Right lobe of liver (tissue), 6 donors: Measurements from ENCODE around the gene RAP1GAP2. TPM values are rescaled to one million over a fixed set of nuclear protein-coding genes. Genes with fewer than 3 reads are reported as not detected.

Experiments used
- ATAC-seq, 4 donors: fragments of 200-7000 bp; cut with Tn5 transposase; one replicate each; pipeline ENCODE4 v1.9.1; 2020; ENCODE audit warnings: mild to moderate bottlenecking in 4 of 4, moderate library complexity in 4 of 4
- DNase-seq, 3 donors: peaks; one replicate each; pipeline ENCODE4 v3.0.0-alpha.2; 2020
- H3K27ac ChIP-seq, 3 donors: fragments of 200-600 bp; one replicate each; pipeline ENCODE4 v1.8.0; 2022
- H3K27me3 ChIP-seq, 2 donors: fragments of 200-600 bp; one replicate each; pipeline ENCODE4 v1.8.0; 2022
- H3K36me3 ChIP-seq, 4 donors: fragments of 200-600 bp; sonication (generic) in 1 of 4; one replicate each; pipeline versions ENCODE4 v1.5.1 to v1.8.0; 2017 to 2022; ENCODE audit warnings: control low read depth in 1 of 4
- H3K4me1 ChIP-seq, 4 donors: fragments of 200-600 bp; sonication (generic) in 1 of 4; one replicate each; pipeline versions ENCODE4 v1.5.1 to v1.8.0; 2017 to 2022; ENCODE audit warnings: control low read depth in 1 of 4
- H3K4me3 ChIP-seq, 3 donors: fragments of 200-600 bp; one replicate each; pipeline ENCODE4 v1.8.0; 2022
- H3K9me3 ChIP-seq, 4 donors: fragments of 200-600 bp; sonication (generic) in 1 of 4; one replicate each; pipeline versions ENCODE4 v1.5.1 to v1.8.0; 2017 to 2022; ENCODE audit warnings: control low read depth in 1 of 4
- CTCF ChIP-seq, 4 donors: fragments of 200-600 bp in 3 of 4; fragments of 450-650 bp in 1 of 4; IDR thresholded peaks; one replicate each; pipeline versions ENCODE4 v1.5.1 to v1.8.0; 2016 to 2022; ENCODE audit warnings: antibody characterized with exemption in 4 of 4, mild to moderate bottlenecking in 2 of 4
- POLR2A ChIP-seq: fragments of 450-650 bp; IDR thresholded peaks from one replicate; pipeline ENCODE4 v1.6.1; 2017; ENCODE audit warnings: antibody characterized with exemption, mild to moderate bottlenecking
- WGBS: methylation state at CpG from one replicate; pipeline ENCODE4 v1.1.6; 2018; ENCODE audit warnings: low coverage, low lambda C conversion rate; ENCODE audit not compliant: insufficient coverage; ENCODE audit errors: missing lambda C conversion rate; 5-methylcytosine and 5-hydroxymethylcytosine counted together
- intact Hi-C, 2 donors: fragments of 100-400 bp; cut with DNase I; formaldehyde crosslinking; loops; one replicate each; pipeline versions ENCODE4 v1.11.2 to v1.14.1; 2022
- total RNA-seq, 6 experiments: library from RNA; depleted of rRNA in 2 of 6; stranded (reverse); fragments of >200 nt in 2 of 6; fragmentation: NEBNext Ultra II Directional in 3 of 6; extraction: Animal tissue kit (Norgen Biotek cat#: 25700) in 3 of 6; gene quantifications; one replicate each; pipeline versions ENCODE4 v1.1.0 to v1.2.4, GENCODE V29; 2016 to 2023
- donor health status: DM: no; HTN: yes; CAD: no.
- donor health status: DM: no; HTN: no; CAD: no.
- donor health status: DM: no; HTN: no; CAD: no.
- donor health status: DM: no; HTN: yes; CAD: no.
- donor health status: DM: no; HTN: yes; CAD: no.

RAP1GAP2 gene
- total RNA-seq, 6 experiments from 2014 or later: 1.0 to 3.8 (median 1.8) TPM

GRCh38 chr17:3017936-3018335 is 221.7 kb downstream of the RAP1GAP2 start:
- intact Hi-C loops: loop anchor here in 1 of 2 donors (10.0 kb wide), 1 partner anchor 163 kb away; no protein-coding TSS in a partner anchor
- no CpG with 5 or more reads among the region's 15 CpGs for WGBS
- ATAC-seq: peak in 1 of 4 donors; percentile 9

GRCh38 chr17:3019761-3020160 is 223.5 kb downstream of the RAP1GAP2 start:
- Histone ChIP-seq H3K4me3 (no peak overlapping the region), H3K4me1 (no peaks in the 10 kb centered on the region), H3K27me3 (no peaks in the 10 kb centered on the region), H3K36me3 (no peaks in the 10 kb centered on the region), H3K9me3 (peaks cover 0 to 5% (median 0%) of the 10 kb centered on the region in 4 donors), H3K27ac (no peak overlapping the region)
- no peak for ATAC-seq
- 80% methylated on average over 7 of the region's 9 CpGs for WGBS
- TF ChIP-seq POLR2A (no peak), CTCF (IDR thresholded peaks at IDR 0.05) (no peak)
- intact Hi-C loops: loop anchor here in 1 of 2 donors (10.0 kb wide), 1 partner anchor 165 kb away; no protein-coding TSS in a partner anchor
- DNase-seq: peak in 1 of 3 donors; percentile 39

More at GRCh38 chr17:3017936-3018335, 221.7 kb downstream of the RAP1GAP2 start:
- Histone ChIP-seq H3K9me3 (peaks cover 0 to 5% (median 0%) of the 10 kb centered on the region in 4 donors), H3K27ac (no peak overlapping the region), H3K36me3 (no peaks in the 10 kb centered on the region), H3K4me3 (no peak overlapping the region), H3K4me1 (no peaks in the 10 kb centered on the region), H3K27me3 (no peaks in the 10 kb centered on the region)
- DNase-seq: peak in 1 of 3 donors; percentile 48
- TF ChIP-seq CTCF (IDR thresholded peaks at IDR 0.05): no peak
- no peak for TF ChIP-seq POLR2A

GRCh38 chr17:3020381-3020780 is 224.1 kb downstream of the RAP1GAP2 start:
- Histone ChIP-seq H3K27ac (no peak overlapping the region), H3K4me1 (no peaks in the 10 kb centered on the region), H3K9me3 (peaks cover 0 to 5% (median 0%) of the 10 kb centered on the region in 4 donors), H3K4me3 (no peak overlapping the region), H3K36me3 (no peaks in the 10 kb centered on the region), H3K27me3 (no peaks in the 10 kb centered on the region)
- ATAC-seq: peak in 1 of 4 donors; percentile 7
- peak in 1 of 3 donors; percentile 40 for DNase-seq
- 78% methylated on average over 1 of the region's 16 CpGs for WGBS
- no peak for TF ChIP-seq POLR2A
- intact Hi-C loops: no loop called here

- no peak for ATAC-seq
- no peaks in the 10 kb centered on the region for H3K4me1 ChIP-seq
- TF ChIP-seq CTCF (IDR thresholded peaks at IDR 0.05) (no peak), POLR2A (no peak)
These were observed 226.0 kb downstream of the RAP1GAP2 start for GRCh38 chr17:3022197-3022596.

GRCh38 chr17:3024346-3024745 is 228.1 kb downstream of the RAP1GAP2 start:
- TF ChIP-seq CTCF (IDR thresholded peaks at IDR 0.05) (no peak), POLR2A (no peak)
- H3K36me3 ChIP-seq: no peaks in the 10 kb centered on the region
- DNase-seq: no peak
- H3K4me1 ChIP-seq: no peaks in the 10 kb centered on the region
- no peak overlapping the region for H3K27ac ChIP-seq
- intact Hi-C loops: no loop called here
- H3K9me3 ChIP-seq: peaks cover 0 to 5% (median 0%) of the 10 kb centered on the region in 4 donors
- no peaks in the 10 kb centered on the region for H3K27me3 ChIP-seq
- no peak for ATAC-seq
- 100% methylated on average over 2 of the region's 2 CpGs for WGBS
- no peak overlapping the region for H3K4me3 ChIP-seq

More at GRCh38 chr17:3022197-3022596, 226.0 kb downstream of the RAP1GAP2 start:
- WGBS: 79% methylated on average over 4 of the region's 4 CpGs
- no peaks in the 10 kb centered on the region for H3K36me3 ChIP-seq
- DNase-seq: no peak
- no peaks in the 10 kb centered on the region for H3K27me3 ChIP-seq
- H3K9me3 ChIP-seq: peaks cover 0 to 5% (median 0%) of the 10 kb centered on the region in 4 donors
- no peak overlapping the region for H3K4me3 ChIP-seq
- intact Hi-C loops: no loop called here
- H3K27ac ChIP-seq: no peak overlapping the region
